Dedifferentiated amniotic fluid mesenchymal stem cell (primary cell): ENCODE results near the gene SLC4A3.
"Not testable (repeated sequence)": the region's sequence is repeated elsewhere in the genome, so short reads cannot be mapped to it uniquely, and the experiment has no call there.

Experiments used
- DNase-seq: peaks from one replicate; pipeline ENCODE4 v3.0.0-alpha.2; 2016; ENCODE audit errors: extremely low spot score

Gene SLC4A3

GRCh38 chr2:219648963-219649362, 21.5 kb downstream of the SLC4A3 start:
- no peak for DNase-seq

- no peak for DNase-seq
Measured at GRCh38 chr2:219650426-219651248, 23.2 kb downstream of the SLC4A3 start.

DNA sequence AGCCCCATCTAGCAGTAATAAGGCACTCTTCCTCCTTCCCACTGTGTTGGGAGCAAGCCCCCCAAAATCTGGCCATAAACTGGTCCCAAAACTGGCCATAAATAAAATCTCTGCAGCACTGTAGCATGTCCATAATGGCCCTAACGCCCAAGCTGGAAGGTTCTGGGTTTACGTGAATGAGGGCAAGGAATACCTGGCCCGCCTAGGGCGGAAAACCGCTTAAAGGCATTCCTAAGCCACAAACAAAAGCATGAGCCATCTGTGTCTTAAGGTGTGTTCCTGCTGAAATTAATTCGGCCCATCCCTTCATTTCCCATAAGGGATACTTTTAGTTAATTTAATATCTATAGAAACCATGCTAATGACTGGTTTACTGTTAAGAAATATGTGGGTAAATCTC, 24.2 kb downstream of the SLC4A3 start:
- DNase-seq, result not testable (repeated sequence)

DNA sequence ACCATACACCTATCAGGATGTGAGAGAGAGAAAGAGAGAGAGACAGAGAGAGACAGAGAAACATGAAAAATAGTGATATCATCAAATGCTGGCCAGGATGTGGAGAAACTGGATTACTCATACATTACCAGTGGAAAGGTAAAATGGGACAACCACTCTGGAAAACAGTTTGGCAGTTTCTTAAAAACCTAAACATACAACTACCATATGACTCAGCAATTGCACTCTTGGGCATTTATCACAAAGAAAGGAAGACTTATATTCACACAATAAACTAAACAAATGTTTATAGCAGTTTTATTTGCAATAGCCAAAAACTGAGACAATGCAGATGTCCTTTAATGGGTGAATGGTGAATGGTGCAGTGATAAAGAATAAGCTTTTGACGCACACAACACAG, 29.1 kb downstream of the SLC4A3 start:
- DNase-seq, result no peak

DNA sequence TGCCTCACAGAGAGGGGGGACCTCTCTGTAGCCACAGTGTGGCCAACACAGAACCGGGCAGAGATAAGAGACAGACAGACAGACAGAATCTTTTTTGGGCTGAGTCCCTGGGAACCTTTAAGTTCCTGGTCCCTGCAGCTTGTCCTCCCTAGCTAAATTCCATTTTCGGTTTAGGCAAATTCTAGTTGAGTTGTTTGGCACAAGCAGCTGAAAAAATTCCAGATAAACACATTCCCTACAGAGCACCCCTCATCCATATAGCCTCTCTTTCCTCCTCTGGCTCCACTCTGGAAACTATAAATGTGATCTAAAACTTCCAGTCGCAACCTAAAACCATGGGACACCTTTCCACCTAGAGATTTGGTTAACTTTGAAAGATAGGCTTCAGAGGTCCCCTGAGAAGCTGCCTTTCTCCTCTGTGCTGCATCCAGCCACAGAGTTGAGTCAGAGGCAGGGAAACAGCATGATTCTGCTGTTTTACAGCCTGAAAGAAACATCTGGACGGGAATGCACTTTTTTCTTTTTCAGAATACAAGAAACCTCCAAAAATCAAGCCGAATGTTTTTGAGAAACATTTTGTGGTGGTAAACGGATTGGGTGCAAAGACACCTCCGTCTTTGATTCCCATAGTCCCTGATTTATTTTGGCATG, 30.9 kb downstream of the SLC4A3 start:
- DNase-seq, result no peak

DNA sequence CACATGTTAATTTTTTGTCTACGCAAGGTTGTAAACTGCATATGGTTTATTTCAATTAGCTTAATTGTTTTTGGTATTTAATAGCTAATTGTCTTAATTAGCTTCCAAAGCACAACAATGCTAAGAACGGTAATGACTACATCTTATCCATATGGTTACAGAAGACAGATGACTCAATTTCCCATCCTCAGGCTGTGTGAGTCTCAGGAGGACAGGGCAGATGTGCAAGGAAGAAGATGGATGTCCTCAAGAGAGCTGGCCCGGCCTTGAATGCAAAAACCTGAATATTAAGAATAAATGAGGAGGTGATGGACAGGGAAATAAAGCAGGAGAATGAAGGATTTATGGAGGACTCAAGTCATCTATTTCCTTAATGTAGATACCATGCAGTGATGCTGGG, 31.4 kb downstream of the SLC4A3 start:
- no peak for DNase-seq

GRCh38 chr2:219661197-219661954, 33.9 kb downstream of the SLC4A3 start:
- no peak for DNase-seq

GRCh38 chr2:219661955-219662395, 34.5 kb downstream of the SLC4A3 start:
- DNase-seq, result no peak

DNA sequence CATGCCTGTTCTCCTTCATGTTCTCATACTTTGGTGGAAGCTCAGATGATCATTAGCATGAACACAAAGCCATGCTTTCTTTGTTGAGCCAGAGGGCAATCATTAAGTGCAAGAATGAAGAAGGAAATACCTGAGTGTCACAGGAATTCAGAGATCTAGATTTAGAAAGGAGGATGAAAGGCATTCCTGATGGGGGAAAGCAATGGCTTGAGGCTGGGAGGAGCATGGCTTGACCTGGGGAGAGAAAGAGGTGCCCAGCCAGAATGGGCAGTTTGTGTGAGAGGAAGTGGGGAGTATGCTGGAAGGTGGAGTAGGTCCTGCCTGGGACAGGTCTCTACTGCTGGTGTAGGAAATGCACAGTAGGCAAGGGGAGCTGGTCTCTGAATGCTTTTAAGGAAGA, 35.1 kb downstream of the SLC4A3 start:
- DNase-seq, result no peak

DNA sequence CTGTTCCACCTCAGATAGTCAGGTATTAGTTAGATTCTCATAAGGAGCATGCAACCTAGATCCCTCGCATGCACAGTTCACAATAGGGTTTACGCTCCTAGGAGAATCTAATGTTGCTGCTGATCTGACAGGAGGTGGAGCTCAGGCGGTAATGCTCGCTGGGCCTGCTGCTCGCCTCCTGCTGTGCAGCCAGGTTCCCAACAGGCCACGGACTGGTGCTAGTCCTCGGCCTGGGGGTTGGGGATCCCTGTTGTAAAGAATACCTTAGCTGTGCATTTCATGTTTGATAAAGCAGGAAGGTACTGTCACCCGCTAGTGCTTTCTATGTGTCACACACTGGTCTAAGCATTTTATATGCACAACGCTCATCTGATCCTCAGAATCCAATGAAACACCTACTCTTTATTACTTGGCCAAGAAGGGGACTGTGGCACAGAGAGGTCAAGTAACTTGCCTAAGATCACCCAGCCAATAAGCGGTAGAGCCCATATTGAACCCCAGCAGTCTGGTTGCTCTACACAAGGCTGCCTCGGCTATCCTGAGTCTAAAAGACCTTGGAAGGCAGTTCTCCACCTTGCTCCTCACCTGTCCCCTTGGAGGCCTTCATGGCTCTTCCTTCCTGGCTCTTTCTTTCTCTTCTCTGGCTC, 35.8 kb downstream of the SLC4A3 start:
- DNase-seq, result no peak

DNA sequence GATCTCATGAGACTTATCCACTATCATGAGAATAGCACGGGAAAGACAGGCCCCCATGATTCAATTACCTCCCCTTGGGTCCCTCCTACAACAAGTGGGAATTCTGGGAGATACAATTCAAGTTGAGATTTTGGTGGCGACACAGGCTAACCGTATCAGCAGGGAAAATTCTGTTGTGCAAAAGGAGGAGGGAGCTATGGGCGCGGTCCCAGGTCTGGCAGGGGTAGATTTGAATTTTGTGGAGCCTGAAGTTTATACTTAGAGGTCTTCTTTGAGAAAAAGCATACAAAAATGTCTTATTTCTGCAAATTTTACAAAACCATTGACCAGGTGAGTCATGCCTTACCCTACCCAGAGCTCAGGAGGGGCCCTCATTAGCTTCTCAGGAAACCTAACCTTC, 36.6 kb downstream of the SLC4A3 start:
- DNase-seq, result no peak

GRCh38 chr2:219664944-219665343, 37.5 kb downstream of the SLC4A3 start:
- DNase-seq, result no peak

DNA sequence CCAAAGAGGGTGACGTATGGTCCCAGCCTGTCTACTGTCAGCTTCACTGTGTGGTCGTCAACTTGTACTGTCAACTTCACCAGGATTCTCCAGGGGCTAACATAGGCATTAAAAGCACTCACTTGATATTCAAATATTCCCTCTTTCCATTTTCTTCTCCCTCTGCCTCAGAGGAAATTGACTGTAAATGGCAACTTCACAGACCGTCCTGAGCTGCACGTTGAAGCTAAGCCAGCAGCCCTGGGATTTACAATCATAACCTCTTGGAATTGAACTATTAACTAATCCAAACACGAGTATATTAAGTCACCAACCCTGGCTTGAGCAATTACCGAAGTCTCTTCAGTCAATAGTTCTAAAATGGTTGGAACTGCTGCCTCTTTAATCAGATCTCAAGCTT, 38.5 kb downstream of the SLC4A3 start:
- no peak for DNase-seq

- no peak for DNase-seq
Measured at GRCh38 chr2:219668316-219668715, 40.9 kb downstream of the SLC4A3 start.

DNA sequence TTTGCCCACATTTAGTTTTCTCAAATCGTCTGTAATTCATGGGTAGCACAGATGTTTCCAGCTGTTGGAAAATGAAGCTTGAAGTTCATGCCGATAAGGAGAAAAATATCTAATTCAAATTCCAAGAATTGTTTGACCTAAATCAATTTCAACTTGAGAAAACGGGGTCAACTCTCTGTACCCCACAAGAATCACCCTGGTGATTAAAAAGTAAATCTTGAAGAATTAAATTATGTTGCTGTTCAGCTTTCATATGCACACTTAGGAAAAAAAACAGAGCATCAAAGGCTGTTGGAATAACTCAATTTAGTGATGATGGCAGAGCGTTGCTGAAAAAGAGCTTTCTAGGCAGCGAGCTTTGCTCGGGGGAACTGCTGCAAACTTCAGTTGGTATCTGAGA, 43.0 kb downstream of the SLC4A3 start:
- DNase-seq, result no peak

DNA sequence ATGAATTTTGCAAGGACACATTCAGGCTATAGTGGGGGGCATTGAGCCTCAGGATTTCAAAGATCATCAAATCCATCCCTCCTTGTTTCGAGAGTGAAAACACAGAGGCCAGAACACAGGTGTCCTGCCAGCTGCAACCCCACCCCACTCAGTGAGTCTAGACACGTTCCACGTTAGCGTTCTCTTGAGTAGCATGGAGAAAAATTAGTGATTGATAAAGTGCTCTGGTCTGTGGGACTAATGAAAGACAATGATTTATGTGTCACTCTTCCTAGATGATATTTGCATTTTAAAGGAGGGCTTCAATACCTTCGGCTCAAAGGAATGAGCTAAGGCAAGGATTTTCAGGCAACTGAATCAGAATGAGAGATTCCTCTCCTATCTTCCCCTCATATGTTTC, 43.8 kb downstream of the SLC4A3 start:
- no peak for DNase-seq

DNA sequence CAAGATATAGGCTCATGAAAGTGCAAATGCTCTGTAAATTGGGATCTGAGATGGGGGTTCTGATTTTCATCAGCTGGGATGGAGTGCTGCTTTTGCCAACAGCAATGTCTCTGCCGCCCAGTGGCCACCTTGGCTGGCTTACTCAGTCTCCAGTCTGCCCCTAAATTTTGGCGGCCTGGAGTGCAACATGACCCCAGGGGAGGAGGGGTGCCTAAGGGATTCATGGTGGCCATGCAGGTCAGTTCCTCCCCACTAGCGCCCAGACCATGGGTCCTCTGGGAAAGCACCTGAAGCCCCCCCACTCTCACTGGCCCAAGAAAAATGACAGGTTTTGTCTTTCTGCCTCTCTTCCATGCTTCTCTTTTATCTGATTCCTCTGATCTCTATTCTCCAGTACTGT, 45.0 kb downstream of the SLC4A3 start:
- no peak for DNase-seq

DNA sequence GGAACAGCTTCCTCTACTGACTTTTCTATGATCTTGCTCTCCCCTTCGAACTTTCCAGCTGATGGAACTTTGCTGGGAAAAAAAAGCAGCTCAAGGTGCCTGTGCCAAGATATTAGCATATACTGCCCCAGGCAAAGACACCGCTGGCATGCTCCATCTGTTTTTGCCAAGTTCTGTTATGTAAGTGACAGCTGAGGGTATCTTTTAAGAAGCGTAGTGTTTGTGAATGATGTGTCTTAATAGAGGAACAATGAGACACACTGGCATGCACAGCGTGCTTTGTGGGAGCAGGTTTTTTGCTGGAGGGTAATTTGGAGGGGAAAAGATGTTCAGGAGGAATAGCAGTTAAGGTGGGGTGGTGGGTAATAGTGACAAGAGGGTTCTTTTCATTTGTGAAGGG, 47.8 kb downstream of the SLC4A3 start:
- no peak for DNase-seq

- no peak for DNase-seq
Measured at GRCh38 chr2:219676586-219676985, 49.2 kb downstream of the SLC4A3 start.

- no peak for DNase-seq
Measured at GRCh38 chr2:219679041-219679440, 51.6 kb downstream of the SLC4A3 start.

DNA sequence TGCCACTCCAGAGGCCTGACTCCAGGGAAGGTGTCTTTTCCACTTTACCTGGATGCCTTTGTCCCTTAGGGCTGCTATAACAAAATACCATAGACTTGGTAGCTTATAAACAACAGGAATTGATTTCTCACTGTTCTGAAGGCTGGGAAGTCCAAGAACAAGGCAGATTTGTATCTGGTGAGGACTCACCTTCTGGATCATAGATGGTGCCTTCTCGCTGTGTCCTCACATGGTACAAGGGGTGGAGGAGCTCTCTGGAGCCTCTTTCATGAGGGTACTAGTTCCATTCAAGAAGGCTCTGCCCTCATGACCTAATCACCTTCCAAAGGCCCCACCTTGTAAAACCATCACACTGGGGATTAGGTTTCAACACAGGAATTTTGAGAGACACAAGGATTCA, 52.1 kb downstream of the SLC4A3 start:
- DNase-seq, result no peak
